WERI-Rb-1 (cell line): Measurements from ENCODE around the gene PAQR6.
A peak's percentile ranks its signal among the peaks of the same experiment; 100 is the strongest.

ENCODE experiments used
- DNase-seq: peaks from one replicate; pipeline ENCODE4 v3.0.0-alpha.2; 2020
- H3K27ac ChIP-seq: fragments of 250-450 bp; sonication (Bioruptor Pico); 2 replicates; pipeline ENCODE4 v1.5.1; 2020; ENCODE audit warnings: mild to moderate bottlenecking, moderate library complexity
- H3K27me3 ChIP-seq: fragments of 250-450 bp; sonication (Bioruptor Pico); 2 replicates; pipeline ENCODE4 v1.5.1; 2021; ENCODE audit warnings: mild to moderate bottlenecking, low read depth, moderate library complexity; ENCODE audit not compliant: insufficient read depth, severe bottlenecking
- H3K36me3 ChIP-seq: fragments of 250-450 bp; sonication (Bioruptor Pico); 2 replicates; pipeline ENCODE4 v1.5.1; 2020; ENCODE audit warnings: mild to moderate bottlenecking, moderate library complexity
- H3K4me3 ChIP-seq: 2 replicates; pipeline ENCODE4 v1.5.1; 2011; ENCODE audit warnings: low read depth, mild to moderate bottlenecking, control low read depth, low read length
- H3K9me3 ChIP-seq: fragments of 250-450 bp; sonication (Bioruptor Pico); 2 replicates; pipeline ENCODE4 v1.5.1; 2021; ENCODE audit warnings: mild to moderate bottlenecking, moderate library complexity; ENCODE audit not compliant: severe bottlenecking
- CTCF ChIP-seq: IDR thresholded peaks from 2 replicates; pipeline ENCODE4 v1.5.1; 2011; ENCODE audit warnings: low read depth, mild to moderate bottlenecking, control low read depth, inconsistent platforms, low read length

PAQR6 gene

GRCh38 chr1:156282479-156283222 is 34.8 kb upstream of the PAQR6 start, which contains the start of gene SMG5:
Gene SMG5 (minus strand): TSS chr1:156282825. CDS start chr1:156282680, 145 bp downstream.
- no peak for TF ChIP-seq CTCF
- peak within 1 kb of the TSS; percentile 81 for H3K4me3 ChIP-seq
- no peaks in the 10 kb centered on the region for H3K9me3 ChIP-seq
- peak within 1 kb of the TSS; percentile 98 for H3K27ac ChIP-seq
- peak; percentile 100 for DNase-seq
- H3K36me3 ChIP-seq, result peaks cover 47% of the 10 kb centered on the region
- H3K27me3 ChIP-seq, result no peaks in the 10 kb centered on the region

GRCh38 chr1:156281693-156282478 is 34.0 kb upstream of the PAQR6 start:
- Histone ChIP-seq H3K27me3 (no peaks in the 10 kb centered on the region), H3K9me3 (no peaks in the 10 kb centered on the region), H3K27ac (peak overlapping the region; percentile 98), H3K4me3 (peak overlapping the region; percentile 81), H3K36me3 (peaks cover 54% of the 10 kb centered on the region)
- no peak for DNase-seq
- no peak for TF ChIP-seq CTCF

DNA sequence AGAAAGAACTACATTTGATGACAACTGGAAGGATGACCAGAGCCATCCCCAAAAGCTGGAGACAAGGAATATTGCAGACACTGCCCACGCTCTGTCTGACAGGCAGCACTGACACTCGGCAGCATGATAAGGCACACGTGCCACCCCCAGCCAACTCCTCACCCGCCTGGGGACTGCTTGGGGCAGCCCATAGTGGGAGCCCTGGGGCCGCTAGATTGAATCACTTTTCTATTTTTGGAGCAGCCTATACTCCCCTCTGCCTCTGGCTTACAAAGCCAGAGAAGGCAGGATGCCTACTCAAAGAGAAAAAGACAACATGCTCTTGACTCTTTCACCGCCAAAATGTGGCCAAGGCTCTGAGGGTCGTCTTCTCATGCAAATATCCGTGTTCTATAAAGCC is 33.4 kb upstream of the PAQR6 start:
- DNase-seq, result no peak
- Histone ChIP-seq H3K27me3 (no peaks in the 10 kb centered on the region), H3K36me3 (peaks cover 57% of the 10 kb centered on the region), H3K4me3 (peak overlapping the region; percentile 81), H3K27ac (no peak overlapping the region), H3K9me3 (no peaks in the 10 kb centered on the region)
- TF ChIP-seq CTCF, result no peak

DNA sequence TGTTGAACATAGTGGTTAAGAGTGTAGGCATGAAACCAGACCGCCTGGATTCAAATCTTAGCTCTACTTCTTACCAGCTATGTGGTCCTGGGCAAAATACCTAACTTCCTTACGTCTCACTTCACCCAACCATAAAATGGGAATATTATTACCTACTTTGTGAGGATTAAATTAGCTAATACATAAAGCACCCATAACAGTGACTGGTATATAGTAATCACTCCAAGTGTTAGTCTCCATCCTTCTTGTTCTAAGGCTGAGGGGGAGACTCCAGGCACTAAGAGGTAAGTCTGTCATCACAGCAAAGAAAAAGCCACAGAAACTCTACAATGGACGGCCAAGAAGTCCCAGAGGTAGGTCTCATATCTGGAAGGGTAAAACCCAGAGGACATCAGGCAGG is 32.0 kb upstream of the PAQR6 start:
- H3K36me3 ChIP-seq, result peaks cover 71% of the 10 kb centered on the region
- no peak for TF ChIP-seq CTCF

GRCh38 chr1:156276966-156277381 is 29.1 kb upstream of the PAQR6 start:
- TF ChIP-seq CTCF, result no peak
- no peak overlapping the region for H3K27ac ChIP-seq
- peaks cover 94% of the 10 kb centered on the region for H3K36me3 ChIP-seq
- no peak overlapping the region for H3K4me3 ChIP-seq
- no peaks in the 10 kb centered on the region for H3K27me3 ChIP-seq
- peak; percentile 48 for DNase-seq
- H3K9me3 ChIP-seq, result no peaks in the 10 kb centered on the region

More for the DNA sequence above, 32.0 kb upstream of the PAQR6 start:
- H3K4me3 ChIP-seq, result no peak overlapping the region
- no peak for DNase-seq
- H3K27me3 ChIP-seq, result no peaks in the 10 kb centered on the region
- H3K27ac ChIP-seq, result no peak overlapping the region
- H3K9me3 ChIP-seq, result no peaks in the 10 kb centered on the region
